ENCODE data around the gene CXorf65.

Gene CXorf65

GRCh38 chrX:71148278-71148663 is 41.7 kb upstream of the CXorf65 start:
- no peak for TF ChIP-seq CTCF (conservative IDR thresholded peaks at IDR 0.05; ENCODE audit: low read depth, low read length)
- Histone ChIP-seq H3K27ac (no peak overlapping the region), H4K20me1 (ENCODE audit: insufficient read depth) (no peaks in the 10 kb centered on the region), H3K79me2 (ENCODE audit: insufficient read depth, low read depth) (no peaks in the 10 kb centered on the region), H3K27me3 (ENCODE audit: insufficient read depth, low read depth) (no peaks in the 10 kb centered on the region), H3K4me1 (ENCODE audit: low read depth, poor library complexity, severe bottlenecking) (no peaks in the 10 kb centered on the region), H2AFZ (ENCODE audit: low read depth) (no peak overlapping the region), H3K9ac (no peak overlapping the region), H3K4me3 (IDR thresholded peaks at IDR 0.05; ENCODE audit: insufficient read depth, low read depth, low read length) (no peak overlapping the region), H3K36me3 (ENCODE audit: insufficient read depth) (no peaks in the 10 kb centered on the region), H3K4me2 (no peak overlapping the region)

- no peak overlapping the region for H3K9ac ChIP-seq
- no peak overlapping the region for H2AFZ ChIP-seq (ENCODE audit: low read depth)
- H3K79me2 ChIP-seq (ENCODE audit: insufficient read depth, low read depth) = no peaks in the 10 kb centered on the region
- H3K4me1 ChIP-seq (ENCODE audit: low read depth, poor library complexity, severe bottlenecking) = no peaks in the 10 kb centered on the region
- H3K4me3 ChIP-seq (IDR thresholded peaks at IDR 0.05; ENCODE audit: insufficient read depth, low read depth, low read length) = no peak overlapping the region
- TF ChIP-seq CTCF (conservative IDR thresholded peaks at IDR 0.05; ENCODE audit: low read depth, low read length) = no peak
- H3K27ac ChIP-seq = no peak overlapping the region
- no peak overlapping the region for H3K4me2 ChIP-seq
- H4K20me1 ChIP-seq (ENCODE audit: insufficient read depth) = no peaks in the 10 kb centered on the region
- no peaks in the 10 kb centered on the region for H3K36me3 ChIP-seq (ENCODE audit: insufficient read depth)
- no peaks in the 10 kb centered on the region for H3K27me3 ChIP-seq (ENCODE audit: insufficient read depth, low read depth)
Measured at GRCh38 chrX:71147496-71148277, 41.1 kb upstream of the CXorf65 start.

- Histone ChIP-seq H3K9ac (no peak within 1 kb of the TSS), H3K4me2 (no peak within 1 kb of the TSS), H3K27ac (no peak within 1 kb of the TSS), H3K36me3 (ENCODE audit: insufficient read depth) (no peaks in the 10 kb centered on the region), H3K27me3 (ENCODE audit: insufficient read depth, low read depth) (no peaks in the 10 kb centered on the region), H3K4me3 (IDR thresholded peaks at IDR 0.05; ENCODE audit: insufficient read depth, low read depth, low read length) (no peak within 1 kb of the TSS), H4K20me1 (ENCODE audit: insufficient read depth) (no peaks in the 10 kb centered on the region), H3K79me2 (ENCODE audit: insufficient read depth, low read depth) (no peaks in the 10 kb centered on the region), H3K4me1 (ENCODE audit: low read depth, poor library complexity, severe bottlenecking) (no peaks in the 10 kb centered on the region), H2AFZ (ENCODE audit: low read depth) (no peak within 1 kb of the TSS)
- TF ChIP-seq CTCF (conservative IDR thresholded peaks at IDR 0.05; ENCODE audit: low read depth, low read length) = no peak
Measured at GRCh38 chrX:71144651-71145050, 38.1 kb upstream of the CXorf65 start, which contains the start of gene NLGN3. TSS of gene NLGN3 (plus strand) at chrX:71144841. CDS start at chrX:71147750, 2,909 bp downstream.

- Histone ChIP-seq H3K27me3 (ENCODE audit: insufficient read depth, low read depth) (no peaks in the 10 kb centered on the region), H3K4me1 (ENCODE audit: low read depth, poor library complexity, severe bottlenecking) (no peaks in the 10 kb centered on the region), H3K27ac (no peak overlapping the region), H3K4me2 (no peak overlapping the region), H3K79me2 (ENCODE audit: insufficient read depth, low read depth) (no peaks in the 10 kb centered on the region), H3K9ac (no peak overlapping the region), H3K4me3 (IDR thresholded peaks at IDR 0.05; ENCODE audit: insufficient read depth, low read depth, low read length) (no peak overlapping the region), H2AFZ (ENCODE audit: low read depth) (no peak overlapping the region), H4K20me1 (ENCODE audit: insufficient read depth) (no peaks in the 10 kb centered on the region), H3K36me3 (ENCODE audit: insufficient read depth) (no peaks in the 10 kb centered on the region)
- no peak for TF ChIP-seq CTCF (conservative IDR thresholded peaks at IDR 0.05; ENCODE audit: low read depth, low read length)
Measured at GRCh38 chrX:71143508-71143907, 37.0 kb upstream of the CXorf65 start.
